C4-2B (cell line): ENCODE results near the gene HIVEP3.

Experiments
- H3K27ac ChIP-seq: fragments of 450-650 bp; 2 replicates; pipeline ENCODE4 v1.5.1; 2017
- CTCF ChIP-seq: fragments of 450-650 bp; conservative IDR thresholded peaks from 2 replicates; pipeline ENCODE4 v1.5.1; 2017; ENCODE audit warnings: mild to moderate bottlenecking
- ZFX ChIP-seq: fragments of 450-650 bp; IDR thresholded peaks from 2 replicates; pipeline ENCODE4 v1.6.1; 2017

HIVEP3 gene

GRCh38 chr1:41812453-41812852 is 106.3 kb downstream of the HIVEP3 start:
- TF ChIP-seq CTCF (no peak), ZFX (no peak)
- H3K27ac ChIP-seq = no peak overlapping the region

- no peak overlapping the region for H3K27ac ChIP-seq
- no peak for TF ChIP-seq ZFX
- peak; percentile 91 for TF ChIP-seq CTCF
Measured at GRCh38 chr1:41812051-41812450, 106.7 kb downstream of the HIVEP3 start.

- H3K27ac ChIP-seq = no peak overlapping the region
- TF ChIP-seq CTCF (no peak), ZFX (no peak)
Measured at GRCh38 chr1:41811051-41811795, 107.5 kb downstream of the HIVEP3 start.

- no peak for TF ChIP-seq ZFX
- TF ChIP-seq CTCF = no peak
- H3K27ac ChIP-seq = no peak overlapping the region
Measured at GRCh38 chr1:41810446-41810845, 108.3 kb downstream of the HIVEP3 start.

GRCh38 chr1:41809692-41810091 is 109.0 kb downstream of the HIVEP3 start:
- no peak overlapping the region for H3K27ac ChIP-seq
- TF ChIP-seq ZFX (no peak), CTCF (no peak)

GRCh38 chr1:41807390-41807789 is 111.3 kb downstream of the HIVEP3 start:
- H3K27ac ChIP-seq = no peak overlapping the region
- no peak for TF ChIP-seq CTCF
- no peak for TF ChIP-seq ZFX

- no peak for TF ChIP-seq ZFX
- no peak for TF ChIP-seq CTCF
- no peak overlapping the region for H3K27ac ChIP-seq
Measured at GRCh38 chr1:41806472-41807155, 112.1 kb downstream of the HIVEP3 start.
